GM19395 (cell line): ENCODE results near the gene ANAPC16.
"Not testable (repeated sequence)": the region's sequence is repeated elsewhere in the genome, so short reads cannot be mapped to it uniquely, and the experiment has no call there.

Experiments
- ATAC-seq: cut with Tn5 transposase; IDR thresholded peaks from one replicate; pipeline ENCODE4 v1.9.1; 2021; ENCODE audit warnings: mild to moderate bottlenecking, moderate library complexity; ENCODE audit not compliant: unreplicated experiment

Gene ANAPC16

GRCh38 chr10:72261784-72262404 is 46.1 kb downstream of the ANAPC16 start:
- peak; percentile 16 for ATAC-seq

GRCh38 chr10:72263613-72264241 is 47.9 kb downstream of the ANAPC16 start:
- no peak for ATAC-seq

- no peak for ATAC-seq
Measured at GRCh38 chr10:72264536-72264935, 48.7 kb downstream of the ANAPC16 start.

- no peak for ATAC-seq
Measured at GRCh38 chr10:72265508-72265907, 49.7 kb downstream of the ANAPC16 start.

- no peak for ATAC-seq
Measured at GRCh38 chr10:72265990-72266865, 50.4 kb downstream of the ANAPC16 start.

- no peak for ATAC-seq
Measured at GRCh38 chr10:72267381-72267780, 51.6 kb downstream of the ANAPC16 start.

GRCh38 chr10:72267819-72268399 is 52.1 kb downstream of the ANAPC16 start:
- no peak for ATAC-seq

GRCh38 chr10:72268475-72269200 is 52.8 kb downstream of the ANAPC16 start:
- not testable (repeated sequence) for ATAC-seq

- no peak for ATAC-seq
Measured at GRCh38 chr10:72270607-72271281, 54.9 kb downstream of the ANAPC16 start.

- ATAC-seq, result peak; percentile 30
Measured at GRCh38 chr10:72272689-72273409, 57.0 kb downstream of the ANAPC16 start.

- peak; percentile 79 for ATAC-seq
Measured at GRCh38 chr10:72273410-72274212, 57.8 kb downstream of the ANAPC16 start, which contains the start of gene DDIT4. TSS of gene DDIT4 (plus strand) at chr10:72273924. CDS start at chr10:72274217, 293 bp downstream.

GRCh38 chr10:72274213-72274729 is 58.5 kb downstream of the ANAPC16 start:
- ATAC-seq, result no peak

- no peak for ATAC-seq
Measured at GRCh38 chr10:72274730-72275350, 59.0 kb downstream of the ANAPC16 start.

GRCh38 chr10:72275351-72276012 is 59.7 kb downstream of the ANAPC16 start:
- no peak for ATAC-seq

- ATAC-seq, result no peak
Measured at GRCh38 chr10:72276013-72276387, 60.2 kb downstream of the ANAPC16 start.

- ATAC-seq, result no peak
Measured at GRCh38 chr10:72276421-72277339, 60.9 kb downstream of the ANAPC16 start.
